HG03139 (cell line): ENCODE results near the gene ST14.
"Not testable (repeated sequence)": the region's sequence is repeated elsewhere in the genome, so short reads cannot be mapped to it uniquely, and the experiment has no call there.

Experiments used
- ATAC-seq: cut with Tn5 transposase; IDR thresholded peaks from one replicate; pipeline ENCODE4 v1.9.1; 2021; ENCODE audit not compliant: unreplicated experiment

Gene ST14

GRCh38 chr11:130223291-130223971, 63.8 kb downstream of the ST14 start:
- no peak for ATAC-seq

GRCh38 chr11:130227373-130227772, 67.8 kb downstream of the ST14 start:
- ATAC-seq: no peak

GRCh38 chr11:130233486-130233885, 73.9 kb downstream of the ST14 start:
- ATAC-seq: not testable (repeated sequence)

GRCh38 chr11:130233888-130234287, 74.3 kb downstream of the ST14 start:
- not testable (repeated sequence) for ATAC-seq

- no peak for ATAC-seq
Measured at GRCh38 chr11:130234315-130234714, 74.7 kb downstream of the ST14 start.

GRCh38 chr11:130237282-130238006, 77.9 kb downstream of the ST14 start:
- no peak for ATAC-seq

GRCh38 chr11:130241713-130242112, 82.1 kb downstream of the ST14 start:
- ATAC-seq: no peak

GRCh38 chr11:130243816-130244215, 84.2 kb downstream of the ST14 start:
- no peak for ATAC-seq

GRCh38 chr11:130244848-130245247, 85.3 kb downstream of the ST14 start:
- ATAC-seq: no peak

GRCh38 chr11:130245375-130245774, 85.8 kb downstream of the ST14 start:
- not testable (repeated sequence) for ATAC-seq

- no peak for ATAC-seq
Measured at GRCh38 chr11:130246270-130246669, 86.7 kb downstream of the ST14 start.

- ATAC-seq: no peak
Measured at GRCh38 chr11:130246738-130247137, 87.2 kb downstream of the ST14 start.

- no peak for ATAC-seq
Measured at GRCh38 chr11:130247319-130247718, 87.7 kb downstream of the ST14 start.

- ATAC-seq: no peak
Measured at GRCh38 chr11:130249371-130249770, 89.8 kb downstream of the ST14 start.

- not testable (repeated sequence) for ATAC-seq
Measured at GRCh38 chr11:130249929-130250328, 90.3 kb downstream of the ST14 start.

GRCh38 chr11:130251763-130252162, 92.2 kb downstream of the ST14 start:
- ATAC-seq: not testable (repeated sequence)
